Cardiac muscle cell (in vitro differentiated cells and primary cell): ENCODE data around the gene CRYBB1. TPM values are rescaled to one million over a fixed set of nuclear protein-coding genes. Genes with fewer than 3 reads are reported as not detected.
"Not testable (repeated sequence)": the region's sequence is repeated elsewhere in the genome, so short reads cannot be mapped to it uniquely, and the experiment has no call there.

ENCODE experiments used
- DNase-seq, 2 donors: peaks; one replicate each; pipeline versions ENCODE4 v3.0.0 to v3.0.0-alpha.2; 2010 to 2017; ENCODE audit warnings: low read depth in 1 of 2, low spot score in 1 of 2
- H3K27ac ChIP-seq: fragments of 200-600 bp; sonication (generic); 2 replicates; pipeline ENCODE4 v1.5.1; 2016
- H3K27me3 ChIP-seq: fragments of 200-600 bp; sonication (generic); 2 replicates; pipeline ENCODE4 v1.6.0; 2016; ENCODE audit warnings: control low read depth
- H3K36me3 ChIP-seq: fragments of 200-600 bp; sonication (generic); 2 replicates; pipeline ENCODE4 v1.5.1; 2016; ENCODE audit warnings: control low read depth
- H3K4me1 ChIP-seq: fragments of 200-600 bp; sonication (generic); 2 replicates; pipeline ENCODE4 v1.8.1; 2017; ENCODE audit warnings: low read depth, mild to moderate bottlenecking, mixed run types
- H3K4me3 ChIP-seq: fragments of 200-600 bp; sonication (generic); 2 replicates; pipeline ENCODE4 v1.5.1; 2016; ENCODE audit warnings: mild to moderate bottlenecking
- H3K9me3 ChIP-seq: fragments of 200-600 bp; sonication (generic); 2 replicates; pipeline ENCODE4 v1.5.1; 2017; ENCODE audit warnings: low read depth, mild to moderate bottlenecking, control low read depth
- CTCF ChIP-seq: IDR thresholded peaks from 2 replicates; pipeline ENCODE4 v1.5.1; 2012; ENCODE audit warnings: low read depth, mild to moderate bottlenecking, low read length
- polyA plus RNA-seq: library from polyadenylated mRNA; unstranded; fragments of >200 nt; fragmentation: Nextera tagmentation; extraction: Ambion mirVana; gene quantifications from 2 replicates; pipeline ENCODE4 v1.2.1, GENCODE V29; 2016
- total RNA-seq: library from RNA; depleted of rRNA; stranded (reverse); fragments of >200 nt; gene quantifications from 2 replicates; pipeline ENCODE4 v1.2.3, GENCODE V29; 2016

CRYBB1 gene
- total and polyA plus RNA-seq, 2 experiments from 2014 or later = not detected

- Histone ChIP-seq H3K9me3 (no peaks in the 10 kb centered on the region), H3K27me3 (peaks cover 11% of the 10 kb centered on the region), H3K4me3 (no peak overlapping the region), H3K4me1 (peaks cover 9% of the 10 kb centered on the region), H3K27ac (no peak overlapping the region), H3K36me3 (no peaks in the 10 kb centered on the region)
- no peak for TF ChIP-seq CTCF
- no peak for DNase-seq
Measured at GRCh38 chr22:26615830-26616435, 1.9 kb downstream of the CRYBB1 start.

GRCh38 chr22:26615149-26615548 lies 2.7 kb downstream of the CRYBB1 start:
- TF ChIP-seq CTCF = no peak
- Histone ChIP-seq H3K27ac (no peak overlapping the region), H3K4me1 (peaks cover 9% of the 10 kb centered on the region), H3K9me3 (no peaks in the 10 kb centered on the region), H3K36me3 (no peaks in the 10 kb centered on the region), H3K27me3 (peaks cover 11% of the 10 kb centered on the region), H3K4me3 (no peak overlapping the region)
- DNase-seq = no peak

- DNase-seq = no peak
- Histone ChIP-seq H3K4me1 (peaks cover 9% of the 10 kb centered on the region), H3K36me3 (no peaks in the 10 kb centered on the region), H3K9me3 (no peaks in the 10 kb centered on the region), H3K27me3 (peaks cover 11% of the 10 kb centered on the region), H3K27ac (no peak overlapping the region), H3K4me3 (no peak overlapping the region)
- TF ChIP-seq CTCF = no peak
Measured at GRCh38 chr22:26614322-26614721, 3.5 kb downstream of the CRYBB1 start.

- H3K4me3 ChIP-seq, DNase-seq, H3K4me1 ChIP-seq, H3K27ac ChIP-seq, H3K36me3 ChIP-seq, H3K9me3 ChIP-seq: not testable (repeated sequence)
- H3K27me3 ChIP-seq = peaks cover 11% of the 10 kb centered on the region
Measured at GRCh38 chr22:26613753-26614152, 4.1 kb downstream of the CRYBB1 start.

- no peak for TF ChIP-seq CTCF
- Histone ChIP-seq H3K27me3 (peaks cover 11% of the 10 kb centered on the region), H3K27ac (no peak overlapping the region), H3K9me3 (no peaks in the 10 kb centered on the region), H3K36me3 (no peaks in the 10 kb centered on the region), H3K4me1 (peaks cover 3% of the 10 kb centered on the region), H3K4me3 (no peak overlapping the region)
- no peak for DNase-seq
Measured at GRCh38 chr22:26612652-26613051, 5.2 kb downstream of the CRYBB1 start.

- no peak for DNase-seq
- H3K4me3 ChIP-seq = no peak overlapping the region
- H3K36me3 ChIP-seq = no peaks in the 10 kb centered on the region
- no peak overlapping the region for H3K27ac ChIP-seq
- no peaks in the 10 kb centered on the region for H3K4me1 ChIP-seq
- H3K27me3 ChIP-seq = peaks cover 11% of the 10 kb centered on the region
- no peaks in the 10 kb centered on the region for H3K9me3 ChIP-seq
- no peak for TF ChIP-seq CTCF
Measured at GRCh38 chr22:26610996-26611395, 6.8 kb downstream of the CRYBB1 start.
